Measurements from ENCODE around the gene ZKSCAN7. TPM values are rescaled to one million over a fixed set of nuclear protein-coding genes. Genes with fewer than 3 reads are reported as not detected.
A peak's percentile ranks its signal among the peaks of the same experiment; 100 is the strongest.

ZKSCAN7 gene
- total RNA-seq (2022) = 0.39 and 0.59 TPM in 2 replicates
- percentile 22 among the genes with signal in this experiment for Bru-seq, nascent RNA
- BruChase-seq, experiment 1, labeled RNA remaining after a 6-hour chase = percentile 9 among the genes with signal in this experiment
- percentile 14 among the genes with signal in this experiment for BruChase-seq, experiment 2, labeled RNA remaining after a 2-hour chase
- long read RNA-seq = 0 reads

DNA sequence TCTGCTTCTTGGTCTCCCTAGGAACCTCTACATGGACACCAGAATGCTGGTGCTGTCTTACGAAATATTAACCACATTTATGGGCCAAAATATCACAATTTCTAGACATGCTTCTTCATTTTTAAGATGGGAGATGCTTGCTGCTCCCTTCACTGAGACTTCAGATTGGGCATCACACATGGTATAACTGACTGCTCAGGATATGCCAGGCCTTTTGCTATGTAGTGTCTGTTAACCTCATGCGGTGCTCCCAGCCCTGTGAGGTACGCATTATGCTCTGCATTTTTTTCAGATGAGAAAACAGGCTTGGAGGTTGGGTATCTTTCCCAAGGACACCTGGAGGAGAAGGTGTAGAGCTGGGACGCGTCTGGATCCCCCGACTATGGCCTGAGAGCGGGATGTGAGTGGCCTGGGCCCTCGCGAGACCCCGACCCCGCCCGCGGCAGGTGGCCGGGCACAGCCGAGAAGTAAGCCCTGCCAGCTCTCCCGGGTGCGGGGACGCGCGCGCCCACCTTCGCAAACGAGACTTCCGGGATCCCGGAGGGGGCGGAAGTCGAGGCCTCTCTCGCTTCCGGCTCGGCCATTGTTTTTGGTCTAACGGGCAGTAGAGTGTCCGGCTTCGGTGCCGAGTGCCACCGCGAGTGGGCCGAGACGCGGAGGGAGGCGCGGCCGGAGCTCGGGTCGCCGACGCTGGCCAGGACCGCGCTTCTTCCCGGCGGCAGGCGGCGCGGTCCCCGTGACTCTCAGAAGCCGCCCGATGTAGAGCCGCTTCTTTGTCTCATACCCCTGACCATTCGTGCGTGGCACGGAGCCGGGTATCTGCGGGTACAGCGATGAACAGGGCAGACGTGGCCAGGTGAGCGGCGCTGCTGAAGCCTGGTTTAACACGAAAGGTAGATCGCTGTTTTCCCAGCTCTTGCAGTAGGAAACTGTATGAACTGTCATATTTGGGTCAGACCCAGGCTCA is at the start of gene ZKSCAN7:
Gene ZKSCAN7, plus strand, starts transcription at position 568 of the 967 bp plus-strand sequence. CDS start 1,855 bp downstream, outside the sequence.
- intact Hi-C loops (cut with micrococcal nuclease; ENCODE audit: unreplicated experiment) = no loop called here
- H3K4me1 Mint-ChIP-seq (ENCODE audit: low read depth, unreplicated experiment) = no peaks in the 10 kb centered on the region
- DNase-seq = no peak
- CTCF ChIA-PET = no interaction called here
- TF ChIP-seq, protein P1, sequence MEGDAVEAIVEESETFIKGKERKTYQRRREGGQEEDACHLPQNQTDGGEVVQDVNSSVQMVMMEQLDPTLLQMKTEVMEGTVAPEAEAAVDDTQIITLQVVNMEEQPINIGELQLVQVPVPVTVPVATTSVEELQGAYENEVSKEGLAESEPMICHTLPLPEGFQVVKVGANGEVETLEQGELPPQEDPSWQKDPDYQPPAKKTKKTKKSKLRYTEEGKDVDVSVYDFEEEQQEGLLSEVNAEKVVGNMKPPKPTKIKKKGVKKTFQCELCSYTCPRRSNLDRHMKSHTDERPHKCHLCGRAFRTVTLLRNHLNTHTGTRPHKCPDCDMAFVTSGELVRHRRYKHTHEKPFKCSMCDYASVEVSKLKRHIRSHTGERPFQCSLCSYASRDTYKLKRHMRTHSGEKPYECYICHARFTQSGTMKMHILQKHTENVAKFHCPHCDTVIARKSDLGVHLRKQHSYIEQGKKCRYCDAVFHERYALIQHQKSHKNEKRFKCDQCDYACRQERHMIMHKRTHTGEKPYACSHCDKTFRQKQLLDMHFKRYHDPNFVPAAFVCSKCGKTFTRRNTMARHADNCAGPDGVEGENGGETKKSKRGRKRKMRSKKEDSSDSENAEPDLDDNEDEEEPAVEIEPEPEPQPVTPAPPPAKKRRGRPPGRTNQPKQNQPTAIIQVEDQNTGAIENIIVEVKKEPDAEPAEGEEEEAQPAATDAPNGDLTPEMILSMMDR (IDR thresholded peaks at IDR 0.05; ENCODE audit: unreplicated experiment) = no peak
- no peaks in the 10 kb centered on the region for H3K36me3 Mint-ChIP-seq (ENCODE audit: insufficient read depth, unreplicated experiment)
- no peaks in the 10 kb centered on the region for H3K27me3 Mint-ChIP-seq (ENCODE audit: unreplicated experiment)
- no peak within 1 kb of the TSS for H3K27ac Mint-ChIP-seq (ENCODE audit: unreplicated experiment)
- H3K4me3 Mint-ChIP-seq (ENCODE audit: low read depth, unreplicated experiment) = peak within 1 kb of the TSS; percentile 63
- BruUV-seq (replicated peaks) = no TSS peak
- H3K9me3 Mint-ChIP-seq (ENCODE audit: low read depth, unreplicated experiment) = peaks cover 8% of the 10 kb centered on the region

DNA sequence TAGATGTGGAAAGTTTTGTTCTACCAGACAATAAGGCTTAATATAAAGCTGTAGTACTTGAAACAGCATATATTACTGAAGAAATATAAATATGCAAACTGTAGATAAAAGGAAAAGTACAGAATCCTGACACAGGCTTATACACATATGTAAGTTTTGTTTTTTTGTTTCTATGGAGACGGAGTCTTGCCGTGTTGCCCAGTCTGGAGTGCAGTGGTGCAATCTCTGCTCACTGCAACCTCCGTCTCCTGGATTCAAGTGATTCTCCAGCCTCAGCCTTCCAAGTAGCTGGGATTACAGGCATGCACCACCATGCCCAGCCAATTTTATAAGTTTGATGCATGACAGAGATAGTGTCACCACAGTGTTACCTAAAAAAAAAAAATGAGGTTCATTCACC is 48.4 kb upstream of the ZKSCAN7 start:
- DNase-seq = no peak
- Mint-ChIP-seq H3K4me3 (ENCODE audit: low read depth, unreplicated experiment) (no peak overlapping the region), H3K27me3 (ENCODE audit: unreplicated experiment) (no peaks in the 10 kb centered on the region), H3K4me1 (ENCODE audit: low read depth, unreplicated experiment) (peaks cover 8% of the 10 kb centered on the region), H3K36me3 (ENCODE audit: insufficient read depth, unreplicated experiment) (peaks cover 26% of the 10 kb centered on the region), H3K9me3 (ENCODE audit: low read depth, unreplicated experiment) (peaks cover 20% of the 10 kb centered on the region), H3K27ac (ENCODE audit: unreplicated experiment) (no peak overlapping the region)
- TF ChIP-seq, protein P1 (IDR thresholded peaks at IDR 0.05; ENCODE audit: unreplicated experiment) = no peak
- BruUV-seq (replicated peaks) = no TSS peak
- CTCF ChIA-PET = no interaction called here
- intact Hi-C loops (cut with micrococcal nuclease; ENCODE audit: unreplicated experiment) = no loop called here

DNA sequence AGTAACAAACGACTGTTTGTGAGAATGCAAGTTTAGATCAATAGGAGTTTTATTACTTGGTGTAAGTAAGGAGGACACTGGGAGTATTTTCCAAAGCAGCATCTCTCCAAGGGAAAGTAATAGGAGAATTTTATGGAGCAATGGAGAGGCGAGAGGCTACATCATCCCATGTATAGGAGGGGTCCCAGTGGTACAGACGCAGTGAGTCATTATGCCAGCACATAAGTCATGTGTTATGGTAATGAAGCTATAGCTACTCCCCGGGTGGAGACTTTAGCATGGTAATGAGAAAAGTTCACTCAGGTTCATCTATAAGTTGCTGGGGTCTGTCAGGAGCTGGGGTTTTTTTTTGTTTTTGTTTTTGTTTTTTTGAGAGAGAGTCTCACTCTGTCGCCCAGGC is 48.0 kb upstream of the ZKSCAN7 start:
- H3K27me3 Mint-ChIP-seq (ENCODE audit: unreplicated experiment) = no peaks in the 10 kb centered on the region
- BruUV-seq (replicated peaks) = no TSS peak
- H3K27ac Mint-ChIP-seq (ENCODE audit: unreplicated experiment) = no peak overlapping the region
- TF ChIP-seq, protein P1 (IDR thresholded peaks at IDR 0.05; ENCODE audit: unreplicated experiment) = no peak
- CTCF ChIA-PET = no interaction called here
- intact Hi-C loops (cut with micrococcal nuclease; ENCODE audit: unreplicated experiment) = no loop called here
- peaks cover 26% of the 10 kb centered on the region for H3K36me3 Mint-ChIP-seq (ENCODE audit: insufficient read depth, unreplicated experiment)
- H3K9me3 Mint-ChIP-seq (ENCODE audit: low read depth, unreplicated experiment) = peaks cover 17% of the 10 kb centered on the region
- peaks cover 8% of the 10 kb centered on the region for H3K4me1 Mint-ChIP-seq (ENCODE audit: low read depth, unreplicated experiment)
- no peak overlapping the region for H3K4me3 Mint-ChIP-seq (ENCODE audit: low read depth, unreplicated experiment)
- DNase-seq = no peak

DNA sequence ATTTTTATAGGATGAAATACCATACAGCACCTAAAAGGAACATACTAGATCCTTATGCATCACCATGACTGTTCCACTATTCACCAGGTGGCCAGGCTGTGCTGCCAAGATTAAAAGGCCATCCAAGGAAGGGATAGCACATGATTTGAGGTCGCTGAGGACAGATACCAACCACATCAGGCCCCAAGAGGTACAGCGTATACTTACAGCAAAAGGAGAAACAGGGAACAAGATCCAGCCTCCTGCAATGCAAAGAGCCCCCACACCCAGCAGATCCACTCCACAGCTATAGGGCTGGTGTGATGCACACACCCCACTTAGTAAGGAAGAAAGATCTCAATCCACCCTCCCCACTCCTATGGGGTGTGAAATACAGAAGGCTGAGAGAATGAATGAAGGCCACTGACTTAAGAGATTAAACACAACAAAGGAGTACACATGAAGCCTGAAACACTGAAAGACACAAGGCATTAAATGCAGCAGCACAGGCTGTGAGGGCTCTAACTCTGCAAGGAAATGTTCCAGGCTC is 45.5 kb upstream of the ZKSCAN7 start:
- no peak for DNase-seq
- Mint-ChIP-seq H3K27ac (ENCODE audit: unreplicated experiment) (peak overlapping the region; percentile 87), H3K27me3 (ENCODE audit: unreplicated experiment) (no peaks in the 10 kb centered on the region), H3K4me3 (ENCODE audit: low read depth, unreplicated experiment) (peak overlapping the region; percentile 88), H3K4me1 (ENCODE audit: low read depth, unreplicated experiment) (peaks cover 8% of the 10 kb centered on the region), H3K9me3 (ENCODE audit: low read depth, unreplicated experiment) (peaks cover 9% of the 10 kb centered on the region), H3K36me3 (ENCODE audit: insufficient read depth, unreplicated experiment) (peaks cover 20% of the 10 kb centered on the region)
- intact Hi-C loops (cut with micrococcal nuclease; ENCODE audit: unreplicated experiment) = no loop called here
- BruUV-seq (replicated peaks) = TSS peak; percentile 57
- TF ChIP-seq, protein P1 (IDR thresholded peaks at IDR 0.05; ENCODE audit: unreplicated experiment) = no peak
- CTCF ChIA-PET = no interaction called here
